ENCODE measurements around the gene ANKMY1.

GRCh38 chr2:240500561-240501423 is 57.0 kb downstream of the ANKMY1 start:
- TF ChIP-seq CTCF (IDR thresholded peaks at IDR 0.05; ENCODE audit: insufficient read depth, low read depth, low read length) (no peak), EZH2 (IDR thresholded peaks at IDR 0.05; ENCODE audit: insufficient read depth, low read length) (no peak)

All from astrocyte (in vitro differentiated cells and primary cell).